ENCODE results near the gene MIOS. TPM values are rescaled to one million over a fixed set of nuclear protein-coding genes. Genes with fewer than 3 reads are reported as not detected.

Gene MIOS
- total RNA-seq, 1 experiment from 2014 or later: 25.8 TPM

GRCh38 chr7:7522421-7522820 is 44.3 kb upstream of the MIOS start:
- Histone ChIP-seq H3K4me1 (ENCODE audit: control insufficient read depth in 1 of 2, insufficient read depth in 2 of 2, low read length in 2 of 2) (no peaks in the 10 kb centered on the region), H3K27me3 (ENCODE audit: insufficient read depth, low read length) (no peaks in the 10 kb centered on the region), H3K4me2 (ENCODE audit: low read length) (no peak overlapping the region), H3K36me3 (ENCODE audit: control insufficient read depth in 1 of 2, insufficient read depth in 2 of 2, low read length in 2 of 2) (no peaks in the 10 kb centered on the region), H3K79me2 (ENCODE audit: insufficient read depth, low read length) (no peaks in the 10 kb centered on the region), H2AFZ (ENCODE audit: low read depth, low read length, poor library complexity, severe bottlenecking) (no peak overlapping the region), H4K20me1 (ENCODE audit: insufficient read depth) (no peaks in the 10 kb centered on the region), H3K27ac (ENCODE audit: low read depth, low read length) (no peak overlapping the region), H3K9me3 (ENCODE audit: control insufficient read depth in 1 of 2, insufficient read depth in 1 of 2, low read depth in 1 of 2, low read length in 2 of 2) (no peaks in the 10 kb centered on the region), H3K4me3 (replicated peaks in 1 of 2; ENCODE audit: low read depth in 1 of 2, low read length in 2 of 2) (no peak overlapping the region), H3K9ac (ENCODE audit: low read length) (no peak overlapping the region), H3K9me2 (ENCODE audit: insufficient read depth) (no peaks in the 10 kb centered on the region)
- POLR2A ChIA-PET: no interaction called here
- RAD21 ChIA-PET (ENCODE audit: low non-redundant PET in 1 of 2, low total read pairs in 2 of 2, uncharacterized antibody in 2 of 2, unreplicated experiment in 2 of 2): no interaction called here
- DNase-seq (ENCODE audit: low read depth, low spot score) (no peak), ATAC-seq (no peak)
- no TSS peak for BruUV-seq (replicated peaks)
- CTCF ChIA-PET: no interaction called here
- TF ChIP-seq, protein P1, sequence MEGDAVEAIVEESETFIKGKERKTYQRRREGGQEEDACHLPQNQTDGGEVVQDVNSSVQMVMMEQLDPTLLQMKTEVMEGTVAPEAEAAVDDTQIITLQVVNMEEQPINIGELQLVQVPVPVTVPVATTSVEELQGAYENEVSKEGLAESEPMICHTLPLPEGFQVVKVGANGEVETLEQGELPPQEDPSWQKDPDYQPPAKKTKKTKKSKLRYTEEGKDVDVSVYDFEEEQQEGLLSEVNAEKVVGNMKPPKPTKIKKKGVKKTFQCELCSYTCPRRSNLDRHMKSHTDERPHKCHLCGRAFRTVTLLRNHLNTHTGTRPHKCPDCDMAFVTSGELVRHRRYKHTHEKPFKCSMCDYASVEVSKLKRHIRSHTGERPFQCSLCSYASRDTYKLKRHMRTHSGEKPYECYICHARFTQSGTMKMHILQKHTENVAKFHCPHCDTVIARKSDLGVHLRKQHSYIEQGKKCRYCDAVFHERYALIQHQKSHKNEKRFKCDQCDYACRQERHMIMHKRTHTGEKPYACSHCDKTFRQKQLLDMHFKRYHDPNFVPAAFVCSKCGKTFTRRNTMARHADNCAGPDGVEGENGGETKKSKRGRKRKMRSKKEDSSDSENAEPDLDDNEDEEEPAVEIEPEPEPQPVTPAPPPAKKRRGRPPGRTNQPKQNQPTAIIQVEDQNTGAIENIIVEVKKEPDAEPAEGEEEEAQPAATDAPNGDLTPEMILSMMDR (IDR thresholded peaks at IDR 0.05 in 2 of 3, conservative IDR thresholded peaks at IDR 0.05 in 1 of 3; ENCODE audit: borderline replicate concordance in 1 of 3, insufficient read depth in 1 of 3, low read depth in 2 of 3, low read length in 2 of 3): no peak
- TF ChIP-seq, protein P2, sequence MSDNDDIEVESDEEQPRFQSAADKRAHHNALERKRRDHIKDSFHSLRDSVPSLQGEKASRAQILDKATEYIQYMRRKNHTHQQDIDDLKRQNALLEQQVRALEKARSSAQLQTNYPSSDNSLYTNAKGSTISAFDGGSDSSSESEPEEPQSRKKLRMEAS (IDR thresholded peaks at IDR 0.05): no peak
- TF ChIP-seq ELF1 (IDR thresholded peaks at IDR 0.05; ENCODE audit: borderline replicate concordance, low read depth) (no peak), EZH2 (IDR thresholded peaks at IDR 0.05) (no peak), TCF7L2 (IDR thresholded peaks at IDR 0.05; ENCODE audit: borderline replicate concordance, extremely low read depth, insufficient read depth, insufficient read length) (no peak), SIN3A (IDR thresholded peaks at IDR 0.05; ENCODE audit: low read depth) (no peak)
- intact Hi-C loops (cut with micrococcal nuclease): no loop called here

DNA sequence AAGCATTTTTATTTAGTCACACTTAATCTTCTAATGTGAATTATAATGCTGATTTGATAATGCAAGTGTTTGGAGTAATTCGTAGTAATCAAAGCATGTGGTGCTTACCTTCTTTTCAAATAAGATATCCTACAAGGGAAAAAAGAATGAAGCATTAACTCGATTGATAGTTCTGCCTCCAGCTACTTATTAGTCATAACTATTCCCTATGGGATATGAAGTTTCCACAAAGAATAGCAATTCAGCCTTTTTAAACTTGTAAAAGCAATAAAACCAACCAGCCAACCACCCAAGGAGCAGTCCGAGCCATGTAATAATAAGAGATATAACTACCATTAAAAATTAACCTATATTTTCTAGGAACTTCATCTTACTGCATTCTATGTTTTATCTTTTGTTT is 42.6 kb upstream of the MIOS start:
- Histone ChIP-seq H3K4me2 (ENCODE audit: low read length) (no peak overlapping the region), H3K9me3 (ENCODE audit: control insufficient read depth in 1 of 2, insufficient read depth in 1 of 2, low read depth in 1 of 2, low read length in 2 of 2) (no peaks in the 10 kb centered on the region), H3K27ac (ENCODE audit: low read depth, low read length) (no peak overlapping the region), H3K4me1 (ENCODE audit: control insufficient read depth in 1 of 2, insufficient read depth in 2 of 2, low read length in 2 of 2) (no peaks in the 10 kb centered on the region), H3K79me2 (ENCODE audit: insufficient read depth, low read length) (no peaks in the 10 kb centered on the region), H3K9ac (ENCODE audit: low read length) (no peak overlapping the region), H3K4me3 (replicated peaks in 1 of 2; ENCODE audit: low read depth in 1 of 2, low read length in 2 of 2) (no peak overlapping the region), H4K20me1 (ENCODE audit: insufficient read depth) (no peaks in the 10 kb centered on the region), H3K9me2 (ENCODE audit: insufficient read depth) (no peaks in the 10 kb centered on the region; the same call in 1 of the 2 replicates), H3K36me3 (ENCODE audit: control insufficient read depth in 1 of 2, insufficient read depth in 2 of 2, low read length in 2 of 2) (no peaks in the 10 kb centered on the region), H3K27me3 (ENCODE audit: insufficient read depth, low read length) (no peaks in the 10 kb centered on the region), H2AFZ (ENCODE audit: low read depth, low read length, poor library complexity, severe bottlenecking) (no peak overlapping the region)
- RAD21 ChIA-PET (ENCODE audit: low non-redundant PET in 1 of 2, low total read pairs in 2 of 2, uncharacterized antibody in 2 of 2, unreplicated experiment in 2 of 2): no interaction called here
- POLR2A ChIA-PET: no interaction called here
- DNase-seq (ENCODE audit: low read depth, low spot score) (no peak), ATAC-seq (no peak)
- CTCF ChIA-PET: no interaction called here
- no TSS peak for BruUV-seq (replicated peaks)
- intact Hi-C loops (cut with micrococcal nuclease): no loop called here
- TF ChIP-seq, protein P1 (IDR thresholded peaks at IDR 0.05 in 2 of 3, conservative IDR thresholded peaks at IDR 0.05 in 1 of 3; ENCODE audit: borderline replicate concordance in 1 of 3, insufficient read depth in 1 of 3, low read depth in 2 of 3, low read length in 2 of 3): no peak
- TF ChIP-seq REST (IDR thresholded peaks at IDR 0.05; ENCODE audit: low read depth) (no peak), POLR2A (IDR thresholded peaks at IDR 0.05; ENCODE audit: borderline replicate concordance, extremely low read depth, insufficient read depth, insufficient read length) (no peak), EZH2phosphoT487 (IDR thresholded peaks at IDR 0.05; ENCODE audit: borderline replicate concordance) (no peak), ZNF274 (IDR thresholded peaks at IDR 0.05; ENCODE audit: low read depth, low read length) (no peak), SP1 (IDR thresholded peaks at IDR 0.05; ENCODE audit: low read depth) (no peak), ZFX (IDR thresholded peaks at IDR 0.05) (no peak)
- TF ChIP-seq, protein P2 (IDR thresholded peaks at IDR 0.05): no peak
